ENCODE data around the gene SNED1. TPM values are rescaled to one million over a fixed set of nuclear protein-coding genes. Genes with fewer than 3 reads are reported as not detected.

The SNED1 gene
- total and polyA plus RNA-seq, 2 donors: 3.2 to 7.1 TPM

GRCh38 chr2:241036397-241036963 is 38.1 kb downstream of the SNED1 start:
- H3K4me1 ChIP-seq (ENCODE audit: control insufficient read depth in 2 of 2, insufficient read depth in 2 of 2, low read length in 2 of 2): peaks cover 27 to 76% of the 10 kb centered on the region in 2 donors
- H3K36me3 ChIP-seq (ENCODE audit: control insufficient read depth in 2 of 2, insufficient read depth in 2 of 2, low read length in 1 of 2): no peaks in the 10 kb centered on the region
- H3K27ac ChIP-seq (ENCODE audit: low read depth in 1 of 2, low read length in 1 of 2): peak overlapping the region; percentile 74 to 99
- peak overlapping the region; percentile 51 to 57 for H3K4me3 ChIP-seq (ENCODE audit: low read length in 2 of 2)
- H3K9me3 ChIP-seq (ENCODE audit: control insufficient read depth in 2 of 2, insufficient read depth in 1 of 2, low read length in 1 of 2): no peaks in the 10 kb centered on the region
- WGBS: 26% methylated on average over 36 of the region's 36 CpGs
- H3K27me3 ChIP-seq (ENCODE audit: control insufficient read depth in 2 of 2, insufficient read depth in 1 of 2, low read length in 1 of 2): peaks cover 0 to 37% of the 10 kb centered on the region in 2 donors
- peak in 6 of 9 donors; percentile 50 to 77 (median 56) for DNase-seq (ENCODE audit: low read depth in 6 of 9, low spot score in 9 of 9)

DNA sequence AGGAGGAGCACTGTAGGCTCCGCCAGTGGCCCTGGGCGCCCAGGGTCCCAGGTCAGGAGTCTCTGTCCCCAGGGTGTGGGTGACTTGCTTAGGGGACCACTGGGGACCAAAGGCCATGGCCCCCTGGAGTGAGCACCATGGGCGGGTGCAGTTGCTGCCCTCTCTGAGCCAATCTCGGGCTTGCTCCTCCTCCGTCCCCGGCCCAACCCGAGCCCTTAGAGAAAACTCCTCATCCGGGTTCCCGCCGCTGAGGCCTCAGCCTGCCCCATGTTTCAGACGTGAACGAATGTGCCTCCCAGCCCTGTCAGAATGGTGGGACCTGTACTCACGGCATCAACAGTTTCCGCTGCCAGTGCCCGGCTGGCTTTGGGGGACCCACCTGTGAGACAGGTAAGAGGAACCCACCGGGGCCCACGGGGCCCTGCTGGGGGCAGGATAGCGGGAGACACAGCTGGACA is 38.6 kb downstream of the SNED1 start:
- Histone ChIP-seq H3K36me3 (ENCODE audit: control insufficient read depth in 2 of 2, insufficient read depth in 2 of 2, low read length in 1 of 2) (no peaks in the 10 kb centered on the region), H3K27ac (ENCODE audit: low read depth in 1 of 2, low read length in 1 of 2) (peak overlapping the region; percentile 71 to 99)
- WGBS: 88% methylated on average over 18 of the region's 18 CpGs

GRCh38 chr2:241037498-241037897 is 39.1 kb downstream of the SNED1 start:
- 97% methylated on average over 9 of the region's 9 CpGs for WGBS
- peaks cover 30 to 78% of the 10 kb centered on the region in 2 donors for H3K4me1 ChIP-seq (ENCODE audit: control insufficient read depth in 2 of 2, insufficient read depth in 2 of 2, low read length in 2 of 2)
- no peaks in the 10 kb centered on the region for H3K9me3 ChIP-seq (ENCODE audit: control insufficient read depth in 2 of 2, insufficient read depth in 1 of 2, low read length in 1 of 2)
- H3K27ac ChIP-seq (ENCODE audit: low read depth in 1 of 2, low read length in 1 of 2): peak overlapping the region in 1 of 2 donors; percentile 99
- H3K4me3 ChIP-seq (ENCODE audit: low read length in 2 of 2): peak overlapping the region; percentile 51 to 57
- no peak for DNase-seq (ENCODE audit: low read depth in 6 of 9, low spot score in 9 of 9)
- no peaks in the 10 kb centered on the region for H3K36me3 ChIP-seq (ENCODE audit: control insufficient read depth in 2 of 2, insufficient read depth in 2 of 2, low read length in 1 of 2)
- H3K27me3 ChIP-seq (ENCODE audit: control insufficient read depth in 2 of 2, insufficient read depth in 1 of 2, low read length in 1 of 2): peaks cover 0 to 37% of the 10 kb centered on the region in 2 donors

More for the DNA sequence above, 38.6 kb downstream of the SNED1 start:
- Histone ChIP-seq H3K4me1 (ENCODE audit: control insufficient read depth in 2 of 2, insufficient read depth in 2 of 2, low read length in 2 of 2) (peaks cover 29 to 78% of the 10 kb centered on the region in 2 donors), H3K4me3 (ENCODE audit: low read length in 2 of 2) (peak overlapping the region; percentile 51 to 57), H3K27me3 (ENCODE audit: control insufficient read depth in 2 of 2, insufficient read depth in 1 of 2, low read length in 1 of 2) (peaks cover 0 to 37% of the 10 kb centered on the region in 2 donors), H3K9me3 (ENCODE audit: control insufficient read depth in 2 of 2, insufficient read depth in 1 of 2, low read length in 1 of 2) (no peaks in the 10 kb centered on the region)
- peak in 3 of 9 donors; percentile 31 to 70 (median 37) for DNase-seq (ENCODE audit: low read depth in 6 of 9, low spot score in 9 of 9)

GRCh38 chr2:241038374-241039180 is 40.2 kb downstream of the SNED1 start:
- no peak for DNase-seq (ENCODE audit: low read depth in 6 of 9, low spot score in 9 of 9)
- H3K36me3 ChIP-seq (ENCODE audit: control insufficient read depth in 2 of 2, insufficient read depth in 2 of 2, low read length in 1 of 2): no peaks in the 10 kb centered on the region
- no peak overlapping the region for H3K27ac ChIP-seq (ENCODE audit: low read depth in 1 of 2, low read length in 1 of 2)
- H3K4me3 ChIP-seq (ENCODE audit: low read length in 2 of 2): no peak overlapping the region
- WGBS: 96% methylated on average over 20 of the region's 20 CpGs
- peaks cover 24 to 71% of the 10 kb centered on the region in 2 donors for H3K4me1 ChIP-seq (ENCODE audit: control insufficient read depth in 2 of 2, insufficient read depth in 2 of 2, low read length in 2 of 2)
- H3K27me3 ChIP-seq (ENCODE audit: control insufficient read depth in 2 of 2, insufficient read depth in 1 of 2, low read length in 1 of 2): peaks cover 0 to 37% of the 10 kb centered on the region in 2 donors
- no peaks in the 10 kb centered on the region for H3K9me3 ChIP-seq (ENCODE audit: control insufficient read depth in 2 of 2, insufficient read depth in 1 of 2, low read length in 1 of 2)

DNA sequence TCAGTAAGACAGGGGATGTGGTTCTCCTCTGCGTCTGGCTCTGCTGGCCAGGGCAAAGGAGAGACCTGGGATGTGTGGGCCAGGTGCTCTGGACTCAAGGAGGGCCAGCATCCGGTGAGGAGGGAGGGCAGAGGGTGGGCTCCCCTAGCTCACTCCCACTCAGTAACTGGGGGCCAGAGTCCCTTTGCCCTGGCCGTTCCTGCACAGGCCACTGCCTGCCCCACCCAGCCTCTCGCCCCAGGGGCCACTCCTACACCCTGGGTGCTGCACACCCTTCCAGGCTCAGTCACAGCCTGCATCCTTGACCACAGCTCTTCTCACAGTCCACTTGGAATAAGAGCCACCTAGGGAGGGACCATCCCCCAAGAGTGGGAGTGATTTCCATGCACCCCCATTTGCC is 41.0 kb downstream of the SNED1 start:
- DNase-seq (ENCODE audit: low read depth in 6 of 9, low spot score in 9 of 9): no peak
- Histone ChIP-seq H3K4me1 (ENCODE audit: control insufficient read depth in 2 of 2, insufficient read depth in 2 of 2, low read length in 2 of 2) (peaks cover 19 to 63% of the 10 kb centered on the region in 2 donors), H3K27ac (ENCODE audit: low read depth in 1 of 2, low read length in 1 of 2) (no peak overlapping the region), H3K9me3 (ENCODE audit: control insufficient read depth in 2 of 2, insufficient read depth in 1 of 2, low read length in 1 of 2) (peaks cover 0 to under 1% of the 10 kb centered on the region in 2 donors), H3K27me3 (ENCODE audit: control insufficient read depth in 2 of 2, insufficient read depth in 1 of 2, low read length in 1 of 2) (peaks cover 0 to 33% of the 10 kb centered on the region in 2 donors), H3K36me3 (ENCODE audit: control insufficient read depth in 2 of 2, insufficient read depth in 2 of 2, low read length in 1 of 2) (no peaks in the 10 kb centered on the region), H3K4me3 (ENCODE audit: low read length in 2 of 2) (no peak overlapping the region)
- 97% methylated on average over 4 of the region's 4 CpGs for WGBS

DNA sequence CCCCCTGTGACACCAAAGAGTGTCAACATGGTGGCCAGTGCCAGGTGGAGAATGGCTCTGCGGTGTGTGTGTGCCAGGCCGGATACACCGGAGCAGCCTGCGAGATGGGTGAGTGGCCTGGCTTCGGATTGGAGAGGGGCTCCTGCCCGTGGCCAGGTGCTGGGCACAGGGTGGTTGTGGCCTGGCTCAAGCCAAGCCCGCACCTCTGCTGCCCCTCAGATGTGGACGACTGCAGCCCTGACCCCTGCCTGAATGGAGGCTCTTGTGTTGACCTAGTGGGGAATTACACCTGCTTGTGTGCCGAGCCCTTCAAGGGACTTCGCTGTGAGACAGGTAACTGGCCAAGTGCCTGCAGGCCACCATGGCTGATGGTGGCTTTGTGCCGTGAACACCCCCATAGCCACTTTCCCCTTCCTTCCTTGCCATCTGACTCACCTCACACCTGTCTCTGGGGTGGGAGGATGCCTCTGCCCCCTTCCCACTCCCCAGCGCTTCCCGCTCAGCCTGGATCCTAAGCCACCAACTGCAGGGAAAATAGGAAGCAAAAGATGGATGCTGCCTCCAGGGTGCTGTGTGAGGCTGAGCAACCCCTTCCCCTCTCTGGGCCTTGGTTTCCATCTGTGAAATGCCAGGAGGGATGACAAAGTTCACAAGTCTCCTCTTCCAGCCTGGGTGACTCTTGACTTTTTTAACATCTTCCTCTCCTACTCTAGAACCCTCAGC is 41.8 kb downstream of the SNED1 start:
- 96% methylated on average over 13 of the region's 13 CpGs for WGBS
- Histone ChIP-seq H3K27ac (ENCODE audit: low read depth in 1 of 2, low read length in 1 of 2) (peak overlapping the region in 1 of 2 donors; percentile 21), H3K4me3 (ENCODE audit: low read length in 2 of 2) (no peak overlapping the region), H3K36me3 (ENCODE audit: control insufficient read depth in 2 of 2, insufficient read depth in 2 of 2, low read length in 1 of 2) (no peaks in the 10 kb centered on the region), H3K27me3 (ENCODE audit: control insufficient read depth in 2 of 2, insufficient read depth in 1 of 2, low read length in 1 of 2) (peaks cover 0 to 28% of the 10 kb centered on the region in 2 donors), H3K9me3 (ENCODE audit: control insufficient read depth in 2 of 2, insufficient read depth in 1 of 2, low read length in 1 of 2) (peaks cover 0 to 4% of the 10 kb centered on the region in 2 donors), H3K4me1 (ENCODE audit: control insufficient read depth in 2 of 2, insufficient read depth in 2 of 2, low read length in 2 of 2) (peaks cover 15 to 54% of the 10 kb centered on the region in 2 donors)
- no peak for DNase-seq (ENCODE audit: low read depth in 6 of 9, low spot score in 9 of 9)

- H3K36me3 ChIP-seq (ENCODE audit: control insufficient read depth in 2 of 2, insufficient read depth in 2 of 2, low read length in 1 of 2): no peaks in the 10 kb centered on the region
- H3K27ac ChIP-seq (ENCODE audit: low read depth in 1 of 2, low read length in 1 of 2): no peak overlapping the region
- H3K4me3 ChIP-seq (ENCODE audit: low read length in 2 of 2): no peak overlapping the region
- peaks cover 0 to 4% of the 10 kb centered on the region in 2 donors for H3K9me3 ChIP-seq (ENCODE audit: control insufficient read depth in 2 of 2, insufficient read depth in 1 of 2, low read length in 1 of 2)
- H3K4me1 ChIP-seq (ENCODE audit: control insufficient read depth in 2 of 2, insufficient read depth in 2 of 2, low read length in 2 of 2): peaks cover 10 to 45% of the 10 kb centered on the region in 2 donors
- H3K27me3 ChIP-seq (ENCODE audit: control insufficient read depth in 2 of 2, insufficient read depth in 1 of 2, low read length in 1 of 2): peaks cover 0 to 19% of the 10 kb centered on the region in 2 donors
- 68% methylated on average over 5 of the region's 5 CpGs for WGBS
- no peak for DNase-seq (ENCODE audit: low read depth in 6 of 9, low spot score in 9 of 9)
Measured at GRCh38 chr2:241041589-241042158, 43.3 kb downstream of the SNED1 start.

GRCh38 chr2:241043581-241043980 is 45.2 kb downstream of the SNED1 start:
- Histone ChIP-seq H3K4me3 (ENCODE audit: low read length in 2 of 2) (no peak overlapping the region), H3K9me3 (ENCODE audit: control insufficient read depth in 2 of 2, insufficient read depth in 1 of 2, low read length in 1 of 2) (peaks cover 0 to 4% of the 10 kb centered on the region in 2 donors), H3K4me1 (ENCODE audit: control insufficient read depth in 2 of 2, insufficient read depth in 2 of 2, low read length in 2 of 2) (peaks cover 2 to 26% of the 10 kb centered on the region in 2 donors), H3K36me3 (ENCODE audit: control insufficient read depth in 2 of 2, insufficient read depth in 2 of 2, low read length in 1 of 2) (no peaks in the 10 kb centered on the region), H3K27ac (ENCODE audit: low read depth in 1 of 2, low read length in 1 of 2) (no peak overlapping the region), H3K27me3 (ENCODE audit: control insufficient read depth in 2 of 2, insufficient read depth in 1 of 2, low read length in 1 of 2) (peaks cover 0 to 4% of the 10 kb centered on the region in 2 donors)
- DNase-seq (ENCODE audit: low read depth in 6 of 9, low spot score in 9 of 9): no peak
